ENCODE data around the gene PPP6C. TPM values are rescaled to one million over a fixed set of nuclear protein-coding genes. Genes with fewer than 3 reads are reported as not detected.

PPP6C gene
- total and polyA plus RNA-seq, 2 of the 13 experiments (the other 11 are each of a cell fraction or from before 2014, with no cell fraction given), result 18.5 to 20.9 TPM

DNA sequence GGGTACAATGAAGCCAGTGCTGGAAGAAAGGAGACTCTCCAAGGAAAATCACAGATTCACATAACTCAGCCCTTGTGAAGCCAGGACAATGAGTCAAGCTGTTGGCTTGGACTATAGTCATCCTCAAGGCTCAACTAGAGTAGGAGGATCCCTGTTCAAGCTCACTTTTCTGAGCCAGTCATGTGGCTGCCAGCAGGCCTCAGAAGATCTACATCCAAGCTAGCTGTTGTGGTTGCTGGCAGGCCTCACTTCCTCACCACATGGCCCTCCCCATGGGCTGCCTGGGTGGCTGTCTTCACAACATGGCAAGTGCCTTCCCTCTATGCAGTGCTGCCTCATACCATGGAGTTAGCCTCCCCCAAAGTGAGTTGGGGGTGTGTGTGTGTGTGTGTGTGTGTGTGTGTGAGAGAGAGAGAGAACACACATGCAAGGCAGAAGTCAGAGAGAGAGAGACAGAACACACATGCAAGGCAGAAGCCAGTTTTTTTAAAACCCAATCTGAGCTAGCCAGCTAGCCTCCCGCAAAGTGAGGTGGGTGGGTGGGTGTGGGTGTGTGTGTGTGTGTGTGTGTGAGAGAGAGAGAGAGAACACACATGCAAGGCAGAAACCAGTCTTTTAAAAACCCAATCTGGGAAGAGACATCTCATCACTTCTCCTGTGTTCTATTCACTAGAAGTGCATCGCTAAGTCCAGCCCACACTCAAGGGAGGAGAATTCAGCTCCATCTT is 63.4 kb downstream of the PPP6C start:
- H3K27ac ChIP-seq (ENCODE audit: extremely low read length, insufficient read depth, low read length), result no peak overlapping the region
- H3K4me2 ChIP-seq (ENCODE audit: low read depth, low read length), result no peak overlapping the region
- H2AFZ ChIP-seq (ENCODE audit: low read length), result no peak overlapping the region
- no peaks in the 10 kb centered on the region for H3K27me3 ChIP-seq (ENCODE audit: control insufficient read depth in 1 of 2, insufficient read depth in 2 of 2, low read length in 2 of 2)
- ChIA-PET POLR2A (interaction anchor here (1.2 kb wide), 1 partner anchor 115 kb away, joined by 3 read pairs; the partner anchor contains the start of gene HSPA5), CTCF (ENCODE audit: low intra/inter-chr PET ratio, low total read pairs) (no interaction called here)
- H3K4me1 ChIP-seq (ENCODE audit: insufficient read depth, low read length), result peaks cover 7% of the 10 kb centered on the region; the same call in 1 of the 2 replicates
- no peak for DNase-seq (ENCODE audit: low spot score)
- in situ Hi-C loops (cut with HindIII; ENCODE audit: extremely low pct_ligation_motif_present, low pct_unique_long_range_greater_than_20kb) (no loop called here), intact Hi-C loops (cut with micrococcal nuclease; ENCODE audit: unreplicated experiment) (no loop called here)
- H4K20me1 ChIP-seq (ENCODE audit: insufficient read depth, low read length), result no peaks in the 10 kb centered on the region
- TF ChIP-seq ZKSCAN8 (CRISPR knock-in tag; IDR thresholded peaks at IDR 0.05; ENCODE audit: borderline replicate concordance), result no peak
- TF ChIP-seq ZNF292 (CRISPR knock-in tag; IDR thresholded peaks at IDR 0.05; ENCODE audit: borderline replicate concordance, low read depth), result no peak
- no peak for TF ChIP-seq ZNF75D (CRISPR knock-in tag; IDR thresholded peaks at IDR 0.05; ENCODE audit: borderline replicate concordance)
- TF ChIP-seq ZNF569 (CRISPR knock-in tag; IDR thresholded peaks at IDR 0.05; ENCODE audit: borderline replicate concordance), result no peak
- no peak for TF ChIP-seq TBX3 (IDR thresholded peaks at IDR 0.05; ENCODE audit: borderline replicate concordance)
- H3K79me2 ChIP-seq (ENCODE audit: insufficient read depth, low read length), result no peaks in the 10 kb centered on the region
- no peak overlapping the region for H3K9ac ChIP-seq (ENCODE audit: insufficient read depth, low read depth, low read length)
- no peak for FAIRE-seq
- WGBS (ENCODE audit: low lambda C conversion rate), result 97% methylated on average over 2 of the region's 2 CpGs
- H3K36me3 ChIP-seq (replicated peaks in 1 of 2; ENCODE audit: control insufficient read depth in 1 of 2, insufficient read depth in 2 of 2, low read length in 2 of 2), result no peaks in the 10 kb centered on the region
- no peaks in the 10 kb centered on the region for H3K9me3 ChIP-seq (ENCODE audit: low read length)
- no peak for ATAC-seq
- H3K4me3 ChIP-seq (replicated peaks in 1 of 3; ENCODE audit: insufficient read depth in 1 of 3, low read depth in 2 of 3, low read length in 3 of 3), result no peak overlapping the region
- no TSS peak for BruUV-seq (replicated peaks)

DNA sequence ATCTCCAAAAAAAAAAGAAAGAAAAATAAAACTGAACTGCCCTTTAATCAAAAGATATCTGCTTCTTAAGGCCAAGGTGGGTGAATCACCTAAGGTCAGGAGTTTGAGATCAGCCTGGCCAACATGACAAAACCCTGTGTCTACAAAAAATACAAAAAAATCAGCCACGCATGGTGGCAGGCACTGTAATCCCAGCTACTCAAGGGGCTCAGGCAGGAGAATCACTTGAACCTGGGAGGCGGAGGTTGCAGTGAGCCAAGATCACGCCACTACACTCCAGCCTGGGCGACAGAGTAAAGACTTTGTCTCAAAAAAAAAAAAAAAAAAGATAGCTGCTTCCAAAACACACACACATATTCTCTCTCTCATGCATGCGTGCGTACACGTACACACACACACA is 64.1 kb downstream of the PPP6C start:
- no peak for FAIRE-seq
- Histone ChIP-seq H3K9ac (ENCODE audit: insufficient read depth, low read depth, low read length) (no peak overlapping the region), H3K4me3 (replicated peaks in 1 of 3; ENCODE audit: insufficient read depth in 1 of 3, low read depth in 2 of 3, low read length in 3 of 3) (no peak overlapping the region), H3K36me3 (replicated peaks in 1 of 2; ENCODE audit: control insufficient read depth in 1 of 2, insufficient read depth in 2 of 2, low read length in 2 of 2) (no peaks in the 10 kb centered on the region), H3K9me3 (ENCODE audit: low read length) (no peaks in the 10 kb centered on the region), H3K27ac (ENCODE audit: extremely low read length, insufficient read depth, low read length) (no peak overlapping the region), H3K4me1 (ENCODE audit: insufficient read depth, low read length) (peaks cover 10% of the 10 kb centered on the region; the same call in 1 of the 2 replicates), H3K4me2 (ENCODE audit: low read depth, low read length) (no peak overlapping the region), H3K27me3 (ENCODE audit: control insufficient read depth in 1 of 2, insufficient read depth in 2 of 2, low read length in 2 of 2) (no peaks in the 10 kb centered on the region), H3K79me2 (ENCODE audit: insufficient read depth, low read length) (peaks cover 1% of the 10 kb centered on the region), H2AFZ (ENCODE audit: low read length) (no peak overlapping the region), H4K20me1 (ENCODE audit: insufficient read depth, low read length) (no peaks in the 10 kb centered on the region)
- CTCF ChIA-PET (ENCODE audit: low intra/inter-chr PET ratio, low total read pairs), result no interaction called here
- POLR2A ChIA-PET, result no interaction called here
- no peak for DNase-seq (ENCODE audit: low spot score)
- WGBS (ENCODE audit: low lambda C conversion rate), result 92% methylated on average over 7 of the region's 7 CpGs
- no peak for ATAC-seq
- intact Hi-C loops (cut with micrococcal nuclease; ENCODE audit: unreplicated experiment) (no loop called here), in situ Hi-C loops (cut with HindIII; ENCODE audit: extremely low pct_ligation_motif_present, low pct_unique_long_range_greater_than_20kb) (no loop called here)
- no TSS peak for BruUV-seq (replicated peaks)
- TF ChIP-seq CAMTA2 (CRISPR knock-in tag; IDR thresholded peaks at IDR 0.05; ENCODE audit: borderline replicate concordance) (no peak), ZNF431 (CRISPR knock-in tag; IDR thresholded peaks at IDR 0.05; ENCODE audit: borderline replicate concordance, low read depth) (no peak), ZC3H13 (CRISPR knock-in tag; IDR thresholded peaks at IDR 0.05) (no peak), SMAD9 (CRISPR knock-in tag; IDR thresholded peaks at IDR 0.05) (no peak)
- TF ChIP-seq, protein P1, sequence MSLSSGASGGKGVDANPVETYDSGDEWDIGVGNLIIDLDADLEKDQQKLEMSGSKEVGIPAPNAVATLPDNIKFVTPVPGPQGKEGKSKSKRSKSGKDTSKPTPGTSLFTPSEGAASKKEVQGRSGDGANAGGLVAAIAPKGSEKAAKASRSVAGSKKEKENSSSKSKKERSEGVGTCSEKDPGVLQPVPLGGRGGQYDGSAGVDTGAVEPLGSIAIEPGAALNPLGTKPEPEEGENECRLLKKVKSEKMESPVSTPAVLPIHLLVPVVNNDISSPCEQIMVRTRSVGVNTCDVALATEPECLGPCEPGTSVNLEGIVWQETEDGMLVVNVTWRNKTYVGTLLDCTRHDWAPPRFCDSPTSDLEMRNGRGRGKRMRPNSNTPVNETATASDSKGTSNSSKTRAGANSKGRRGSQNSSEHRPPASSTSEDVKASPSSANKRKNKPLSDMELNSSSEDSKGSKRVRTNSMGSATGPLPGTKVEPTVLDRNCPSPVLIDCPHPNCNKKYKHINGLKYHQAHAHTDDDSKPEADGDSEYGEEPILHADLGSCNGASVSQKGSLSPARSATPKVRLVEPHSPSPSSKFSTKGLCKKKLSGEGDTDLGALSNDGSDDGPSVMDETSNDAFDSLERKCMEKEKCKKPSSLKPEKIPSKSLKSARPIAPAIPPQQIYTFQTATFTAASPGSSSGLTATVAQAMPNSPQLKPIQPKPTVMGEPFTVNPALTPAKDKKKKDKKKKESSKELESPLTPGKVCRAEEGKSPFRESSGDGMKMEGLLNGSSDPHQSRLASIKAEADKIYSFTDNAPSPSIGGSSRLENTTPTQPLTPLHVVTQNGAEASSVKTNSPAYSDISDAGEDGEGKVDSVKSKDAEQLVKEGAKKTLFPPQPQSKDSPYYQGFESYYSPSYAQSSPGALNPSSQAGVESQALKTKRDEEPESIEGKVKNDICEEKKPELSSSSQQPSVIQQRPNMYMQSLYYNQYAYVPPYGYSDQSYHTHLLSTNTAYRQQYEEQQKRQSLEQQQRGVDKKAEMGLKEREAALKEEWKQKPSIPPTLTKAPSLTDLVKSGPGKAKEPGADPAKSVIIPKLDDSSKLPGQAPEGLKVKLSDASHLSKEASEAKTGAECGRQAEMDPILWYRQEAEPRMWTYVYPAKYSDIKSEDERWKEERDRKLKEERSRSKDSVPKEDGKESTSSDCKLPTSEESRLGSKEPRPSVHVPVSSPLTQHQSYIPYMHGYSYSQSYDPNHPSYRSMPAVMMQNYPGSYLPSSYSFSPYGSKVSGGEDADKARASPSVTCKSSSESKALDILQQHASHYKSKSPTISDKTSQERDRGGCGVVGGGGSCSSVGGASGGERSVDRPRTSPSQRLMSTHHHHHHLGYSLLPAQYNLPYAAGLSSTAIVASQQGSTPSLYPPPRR (CRISPR knock-in tag; IDR thresholded peaks at IDR 0.05; ENCODE audit: borderline replicate concordance), result no peak
- TF ChIP-seq, protein P2, sequence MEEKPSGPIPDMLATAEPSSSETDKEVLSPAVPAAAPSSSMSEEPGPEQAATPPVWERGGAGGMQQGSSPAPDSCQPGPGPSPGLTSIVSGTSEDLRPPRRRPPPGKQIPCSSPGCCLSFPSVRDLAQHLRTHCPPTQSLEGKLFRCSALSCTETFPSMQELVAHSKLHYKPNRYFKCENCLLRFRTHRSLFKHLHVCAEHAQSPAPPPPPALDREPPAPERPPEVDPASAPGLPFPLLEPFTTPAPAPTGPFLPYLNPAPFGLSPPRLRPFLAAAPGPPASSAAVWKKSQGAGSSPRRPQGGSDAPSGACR (CRISPR knock-in tag; IDR thresholded peaks at IDR 0.05), result no peak
